Activated CD4-positive, alpha-beta T cell treated with anti-CD3 and anti-CD28 coated beads for 24 hours (primary cell): ENCODE data around the gene INIP.
"Not testable (repeated sequence)": the region's sequence is repeated elsewhere in the genome, so short reads cannot be mapped to it uniquely, and the experiment has no call there.

Source experiments
- DNase-seq, 2 donors: peaks; one replicate each; pipeline ENCODE4 v3.0.0-alpha.2; 2020; ENCODE audit warnings: low read depth in 2 of 2

Gene INIP

GRCh38 chr9:112743216-112743836, 25.4 kb upstream of the INIP start:
- no peak for DNase-seq

GRCh38 chr9:112734892-112735291, 17.0 kb upstream of the INIP start:
- DNase-seq: no peak

GRCh38 chr9:112731971-112732370, 14.1 kb upstream of the INIP start:
- no peak for DNase-seq

GRCh38 chr9:112728401-112728800, 10.5 kb upstream of the INIP start:
- DNase-seq: no peak

GRCh38 chr9:112726428-112726827, 8.5 kb upstream of the INIP start:
- no peak for DNase-seq

GRCh38 chr9:112725961-112726360, 8.0 kb upstream of the INIP start:
- no peak for DNase-seq

- DNase-seq: not testable (repeated sequence)
Observed at GRCh38 chr9:112722749-112723148, 4.8 kb upstream of the INIP start.

- no peak for DNase-seq
Observed at GRCh38 chr9:112720113-112720780, 2.3 kb upstream of the INIP start.

GRCh38 chr9:112719696-112720095, 1.8 kb upstream of the INIP start:
- DNase-seq: no peak

- DNase-seq: no peak
Observed at GRCh38 chr9:112719241-112719691, 1.3 kb upstream of the INIP start.

- no peak for DNase-seq
Observed at GRCh38 chr9:112712678-112713077, 5.2 kb downstream of the INIP start.

GRCh38 chr9:112711050-112711689, 6.7 kb downstream of the INIP start:
- DNase-seq: no peak

GRCh38 chr9:112705768-112706427, 12.0 kb downstream of the INIP start:
- no peak for DNase-seq

GRCh38 chr9:112703304-112703703, 14.6 kb downstream of the INIP start:
- no peak for DNase-seq

- no peak for DNase-seq
Observed at GRCh38 chr9:112700085-112700484, 17.8 kb downstream of the INIP start.

- DNase-seq: no peak
Observed at GRCh38 chr9:112699230-112699629, 18.7 kb downstream of the INIP start.

GRCh38 chr9:112696461-112696860, 21.5 kb downstream of the INIP start:
- DNase-seq: no peak

GRCh38 chr9:112694706-112695555, 23.0 kb downstream of the INIP start:
- no peak for DNase-seq

- no peak for DNase-seq
Observed at GRCh38 chr9:112689161-112689740, 28.7 kb downstream of the INIP start.

GRCh38 chr9:112680731-112681402, 37.0 kb downstream of the INIP start:
- no peak for DNase-seq

- DNase-seq: no peak
Observed at GRCh38 chr9:112677040-112677439, 40.9 kb downstream of the INIP start.
